HEK293 (cell line): Measurements from ENCODE around the gene PHACTR1.

Source experiments
- CTCF ChIA-PET: fragments of 350-600 bp; formaldehyde crosslinking; extraction: SDS; loops from one replicate; lab custom pipeline; 2021; ENCODE audit warnings: antibody characterized with exemption; lab: Yijun Ruan, JAX
- POLR2A ChIA-PET: fragments of 300-600 bp; formaldehyde crosslinking; extraction: SDS; loops from one replicate; lab custom pipeline; 2020; ENCODE audit warnings: antibody characterized with exemption, inconsistent platforms; lab: Yijun Ruan, JAX
- H3K27ac ChIP-seq: fragments of 200-500 bp; sonication (Bioruptor generic); 2 replicates; pipeline ENCODE4 v1.5.1; 2014; ENCODE audit warnings: low read depth, low read length, control low read depth, inconsistent platforms; ENCODE audit errors: extremely low read depth
- H3K36me3 ChIP-seq, 2 experiments: fragments of 200-500 bp in 1 of 2; sonication (Bioruptor generic) in 1 of 2; 1 replicate in 1 of 2; 2 replicates in 1 of 2; pipeline ENCODE4 v1.5.1; 2014 to 2017; ENCODE audit warnings: inconsistent platforms in 2 of 2, low read length in 2 of 2; ENCODE audit not compliant: control insufficient read depth in 2 of 2, insufficient read depth in 1 of 2
- H3K4me1 ChIP-seq: fragments of 200-500 bp; sonication (Bioruptor generic); 2 replicates; pipeline ENCODE4 v1.5.1; 2014; ENCODE audit warnings: mild to moderate bottlenecking, low read length, inconsistent platforms; ENCODE audit not compliant: control insufficient read depth, insufficient read depth
- H3K4me3 ChIP-seq: 2 replicates; pipeline ENCODE4 v1.5.1; 2011; ENCODE audit warnings: low read depth, mild to moderate bottlenecking, control low read depth, low read length, moderate library complexity
- H3K9me3 ChIP-seq: fragments of 200-500 bp; sonication (Bioruptor generic); 2 replicates; pipeline ENCODE4 v1.5.1; 2014; ENCODE audit warnings: low read depth, low read length, inconsistent platforms; ENCODE audit not compliant: control insufficient read depth, insufficient read depth
- FEZF1 ChIP-seq: fragments of 450-650 bp; formaldehyde crosslinking; IDR thresholded peaks from 2 replicates; pipeline ENCODE4 v1.5.1; 2016; ENCODE audit warnings: missing biosample characterization, missing genetic modification characterization
- HOXC10 ChIP-seq: sonication (generic); formaldehyde crosslinking; IDR thresholded peaks from 2 replicates; pipeline ENCODE4 v1.8.1; 2023; ENCODE audit warnings: mild to moderate bottlenecking, missing genetic modification reagents
- KLF17 ChIP-seq: fragments of 450-650 bp; formaldehyde crosslinking; IDR thresholded peaks from 2 replicates; pipeline ENCODE4 v1.5.1; 2016; ENCODE audit warnings: missing biosample characterization, missing genetic modification characterization
- MZF1 ChIP-seq: fragments of 450-650 bp; formaldehyde crosslinking; IDR thresholded peaks from 2 replicates; pipeline ENCODE4 v1.5.1; 2017; ENCODE audit warnings: missing biosample characterization, missing genetic modification characterization, borderline replicate concordance
- PRDM4 ChIP-seq: fragments of 450-650 bp; formaldehyde crosslinking; IDR thresholded peaks from 2 replicates; pipeline ENCODE4 v1.5.1; 2017; ENCODE audit warnings: missing biosample characterization, missing genetic modification characterization
- PRDM6 ChIP-seq: fragments of 450-650 bp; formaldehyde crosslinking; IDR thresholded peaks from 2 replicates; pipeline ENCODE4 v1.5.1; 2017; ENCODE audit warnings: missing biosample characterization, missing genetic modification characterization
- REST ChIP-seq: fragments of 450-650 bp; formaldehyde crosslinking; IDR thresholded peaks from 2 replicates; pipeline ENCODE4 v1.5.1; 2016; ENCODE audit warnings: missing biosample characterization, missing genetic modification characterization
- ZNF121 ChIP-seq: fragments of 450-650 bp; formaldehyde crosslinking; IDR thresholded peaks from 2 replicates; pipeline ENCODE4 v1.5.1; 2016; ENCODE audit warnings: missing biosample characterization, missing genetic modification characterization
- ZNF2 ChIP-seq: fragments of 450-650 bp; formaldehyde crosslinking; IDR thresholded peaks from 2 replicates; pipeline ENCODE4 v1.5.1; 2016; ENCODE audit warnings: missing biosample characterization, missing genetic modification characterization
- ZNF24 ChIP-seq: fragments of 450-650 bp; formaldehyde crosslinking; IDR thresholded peaks from 2 replicates; pipeline ENCODE4 v1.5.1; 2016; ENCODE audit warnings: missing biosample characterization, missing genetic modification characterization
- ZNF280C ChIP-seq: fragments of 450-650 bp; formaldehyde crosslinking; IDR thresholded peaks from 2 replicates; pipeline ENCODE4 v1.5.1; 2016; ENCODE audit warnings: missing biosample characterization, missing genetic modification characterization
- ZNF335 ChIP-seq: fragments of 450-650 bp; formaldehyde crosslinking; conservative IDR thresholded peaks from 2 replicates; pipeline ENCODE4 v1.5.1; 2016; ENCODE audit warnings: missing biosample characterization, missing genetic modification characterization
- ZNF341 ChIP-seq: fragments of 450-650 bp; formaldehyde crosslinking; IDR thresholded peaks from 2 replicates; pipeline ENCODE4; 2016; ENCODE audit warnings: low read depth, missing biosample characterization, missing genetic modification characterization
- ZNF354C ChIP-seq: fragments of 450-650 bp; formaldehyde crosslinking; IDR thresholded peaks from 2 replicates; pipeline ENCODE4 v1.5.1; 2016; ENCODE audit warnings: missing biosample characterization, missing genetic modification characterization, low read depth, borderline replicate concordance
- ZNF521 ChIP-seq: fragments of 450-650 bp; formaldehyde crosslinking; IDR thresholded peaks from 2 replicates; pipeline ENCODE4 v1.5.1; 2017; ENCODE audit warnings: missing biosample characterization, mild to moderate bottlenecking, missing genetic modification characterization
- ZNF544 ChIP-seq: fragments of 450-650 bp; formaldehyde crosslinking; IDR thresholded peaks from 2 replicates; pipeline ENCODE4 v1.5.0; 2017; ENCODE audit warnings: missing biosample characterization, missing genetic modification characterization
- ZNF639 ChIP-seq: fragments of 450-650 bp; formaldehyde crosslinking; IDR thresholded peaks from 2 replicates; pipeline ENCODE4 v1.5.1; 2016; ENCODE audit warnings: missing biosample characterization, missing genetic modification characterization
- ZNF701 ChIP-seq: fragments of 450-650 bp; formaldehyde crosslinking; IDR thresholded peaks from 2 replicates; pipeline ENCODE4 v1.5.1; 2016; ENCODE audit warnings: missing biosample characterization, missing genetic modification characterization
- ZNF704 ChIP-seq: fragments of 450-650 bp; formaldehyde crosslinking; IDR thresholded peaks from 2 replicates; pipeline ENCODE4 v1.5.1; 2016; ENCODE audit warnings: missing biosample characterization, missing genetic modification characterization
- ZNF837 ChIP-seq: fragments of 450-650 bp; formaldehyde crosslinking; IDR thresholded peaks from 2 replicates; pipeline ENCODE4 v1.5.1; 2016; ENCODE audit warnings: missing biosample characterization, missing genetic modification characterization
- ZSCAN16 ChIP-seq: fragments of 450-650 bp; formaldehyde crosslinking; IDR thresholded peaks from 2 replicates; pipeline ENCODE4 v1.5.1; 2016; ENCODE audit warnings: missing biosample characterization, missing genetic modification characterization
- ZXDB ChIP-seq: fragments of 450-650 bp; formaldehyde crosslinking; IDR thresholded peaks from 2 replicates; pipeline ENCODE4 v1.5.1; 2016; ENCODE audit warnings: missing biosample characterization, missing genetic modification characterization

Gene PHACTR1

GRCh38 chr6:13242590-13242989 lies 526.0 kb downstream of the PHACTR1 start:
- TF ChIP-seq PRDM6 (tag by site-specific recombination) (no peak), HOXC10 (CRISPR knock-in tag) (no peak), KLF17 (tag by site-specific recombination) (no peak), ZNF280C (tag by site-specific recombination) (no peak), ZNF341 (no peak), PRDM4 (tag by site-specific recombination) (no peak), ZXDB (tag by site-specific recombination) (no peak), ZNF354C (tag by site-specific recombination) (no peak), MZF1 (tag by site-specific recombination) (no peak), ZNF335 (no peak), ZNF544 (tag by site-specific recombination) (no peak)
- TF ChIP-seq, all 188 proteins: peak for 0
- no peak overlapping the region for H3K4me3 ChIP-seq
- H3K4me1 ChIP-seq: peaks cover under 1% of the 10 kb centered on the region; the same call in 1 of the 2 replicates
- no peak overlapping the region for H3K27ac ChIP-seq
- CTCF ChIA-PET: interaction anchor here (1.8 kb wide), 1 partner anchor 14 kb away, joined by 4 read pairs; no protein-coding TSS in a partner anchor
- POLR2A ChIA-PET: no interaction called here
- H3K9me3 ChIP-seq: no peaks in the 10 kb centered on the region
- no peaks in the 10 kb centered on the region for H3K36me3 ChIP-seq

GRCh38 chr6:13243033-13243432 lies 526.5 kb downstream of the PHACTR1 start:
- ChIA-PET CTCF (interaction anchor here (1.8 kb wide), 1 partner anchor 14 kb away, joined by 4 read pairs; no protein-coding TSS in a partner anchor), POLR2A (interaction anchor here (0.7 kb wide), 1 partner anchor 79 kb away, joined by 4 read pairs; no protein-coding TSS in a partner anchor)
- Histone ChIP-seq H3K4me1 (peaks cover 5% of the 10 kb centered on the region), H3K27ac (no peak overlapping the region), H3K9me3 (no peaks in the 10 kb centered on the region), H3K36me3 (no peaks in the 10 kb centered on the region), H3K4me3 (no peak overlapping the region)
- TF ChIP-seq ZNF701 (tag by site-specific recombination): no peak
- TF ChIP-seq ZNF837: no peak
- TF ChIP-seq ZNF521 (tag by site-specific recombination): no peak
- no peak for TF ChIP-seq ZNF24 (tag by site-specific recombination)
- TF ChIP-seq REST (tag by site-specific recombination): no peak
- TF ChIP-seq ZNF639 (tag by site-specific recombination): no peak
- TF ChIP-seq ZNF2 (tag by site-specific recombination): no peak
- TF ChIP-seq ZSCAN16: no peak
- TF ChIP-seq ZNF121 (tag by site-specific recombination): no peak
- no peak for TF ChIP-seq ZNF704 (tag by site-specific recombination)
- TF ChIP-seq FEZF1: no peak
